Activated effector memory CD4-positive, alpha-beta T cell treated with Interleukin-2 at 50 U/mL for 16 hours (primary cell): ENCODE results near the gene CALHM2.

Experiments used
- DNase-seq: peaks from one replicate; pipeline ENCODE4 v3.0.0-alpha.2; 2020

The CALHM2 gene

GRCh38 chr10:103413564-103413963 is 38.6 kb downstream of the CALHM2 start:
- no peak for DNase-seq

GRCh38 chr10:103397191-103397825 is 54.9 kb downstream of the CALHM2 start:
- no peak for DNase-seq

GRCh38 chr10:103396789-103397087 is 55.4 kb downstream of the CALHM2 start:
- no peak for DNase-seq
